HG02678 (cell line): ENCODE data around the gene EFNA5.
A peak's percentile ranks its signal among the peaks of the same experiment; 100 is the strongest.

ENCODE experiments used
- ATAC-seq: cut with Tn5 transposase; IDR thresholded peaks from one replicate; pipeline ENCODE4 v1.9.1; 2021; ENCODE audit warnings: mild to moderate bottlenecking, moderate library complexity; ENCODE audit not compliant: unreplicated experiment

EFNA5 gene

DNA sequence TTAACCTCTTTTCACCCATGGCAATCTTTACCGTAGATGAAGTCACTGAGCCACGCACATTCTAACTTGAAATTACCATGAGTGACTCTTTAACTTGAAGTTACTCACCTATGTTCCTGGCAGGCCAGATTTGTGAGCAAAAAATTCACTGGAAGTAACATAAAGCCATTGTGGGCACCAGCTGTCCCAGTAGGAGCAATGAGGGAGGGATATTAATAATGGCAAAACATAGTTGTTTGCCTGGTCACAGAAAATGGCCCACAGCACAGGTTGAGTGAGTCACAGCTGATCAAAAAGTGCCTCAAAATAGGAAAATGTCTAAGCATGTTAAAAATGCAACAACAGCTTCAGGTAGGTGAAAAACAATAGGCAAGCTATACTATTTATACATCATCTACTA, 146.6 kb downstream of the EFNA5 start:
- no peak for ATAC-seq

DNA sequence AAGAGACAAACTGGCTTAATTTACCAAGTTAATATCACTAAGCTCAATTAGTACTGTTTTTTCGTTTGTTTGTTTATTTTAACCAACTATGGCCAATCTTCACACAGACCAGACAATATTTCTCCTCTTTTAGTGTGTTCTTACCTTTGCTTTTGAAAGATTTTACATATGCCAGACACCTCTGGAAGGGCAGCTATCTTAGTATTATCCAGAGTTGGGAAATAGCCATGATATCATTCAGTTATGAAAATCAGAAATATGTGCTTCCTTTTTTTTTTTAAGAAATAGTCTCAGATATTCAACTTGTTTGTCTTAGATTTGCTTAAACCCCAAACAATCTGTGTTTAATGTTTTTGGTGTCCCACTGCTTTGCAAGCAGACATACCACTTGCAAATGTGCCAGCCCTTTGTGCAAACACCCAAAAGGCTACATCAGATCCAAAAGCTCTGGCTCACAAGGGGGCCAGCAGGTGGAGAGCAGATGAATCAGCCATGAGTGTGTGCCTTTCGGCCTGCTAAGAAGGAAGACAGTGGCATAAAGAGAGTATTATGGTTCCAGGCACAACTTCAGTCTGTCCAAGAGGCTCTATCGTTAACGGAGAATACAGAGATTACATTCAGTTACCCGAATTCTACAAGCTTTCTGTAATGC, 147.6 kb downstream of the EFNA5 start:
- no peak for ATAC-seq

DNA sequence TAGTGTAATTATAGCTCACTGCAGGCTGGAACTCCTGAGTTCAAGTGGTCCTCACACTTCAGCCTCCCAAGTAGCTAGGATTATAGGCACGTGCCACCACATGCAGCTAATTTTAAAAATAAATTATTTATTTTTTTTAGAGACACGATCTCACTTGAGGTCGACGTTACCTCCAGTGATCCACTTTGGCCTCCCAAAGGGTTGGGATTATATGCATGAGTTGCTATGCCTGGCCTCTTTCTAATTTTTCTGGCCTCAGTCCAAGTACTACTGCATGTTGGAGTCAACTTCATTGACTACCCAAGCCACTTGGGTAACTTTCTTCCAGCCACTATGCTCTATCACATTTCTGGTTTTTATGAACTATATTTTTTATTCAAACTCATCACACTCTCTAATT, 148.3 kb downstream of the EFNA5 start:
- no peak for ATAC-seq

GRCh38 chr5:107519900-107520354, 150.8 kb downstream of the EFNA5 start:
- ATAC-seq, result peak; percentile 41

DNA sequence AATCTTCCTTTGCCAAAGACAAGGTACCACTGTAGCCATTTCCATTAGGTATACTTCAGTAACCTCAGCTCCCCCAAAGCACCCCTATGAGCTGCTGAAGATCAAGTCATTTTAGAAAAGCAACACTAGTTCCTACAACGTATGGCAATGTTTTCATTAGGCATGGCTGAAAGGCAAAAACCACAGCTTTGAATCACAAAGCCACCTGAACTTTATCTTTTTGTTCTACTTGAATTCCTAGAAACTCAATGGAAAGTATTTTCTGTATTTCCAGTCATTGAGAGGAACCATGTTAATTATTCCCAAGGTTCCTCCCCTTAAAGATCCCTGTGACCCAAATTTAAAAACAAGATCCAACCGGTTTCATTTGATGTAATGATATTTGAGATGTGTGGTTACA, 152.1 kb downstream of the EFNA5 start:
- ATAC-seq, result no peak

GRCh38 chr5:107518190-107518589, 152.5 kb downstream of the EFNA5 start:
- ATAC-seq, result no peak

- no peak for ATAC-seq
Measured at GRCh38 chr5:107517185-107518033, 153.3 kb downstream of the EFNA5 start.

GRCh38 chr5:107516452-107517184, 154.1 kb downstream of the EFNA5 start:
- no peak for ATAC-seq

DNA sequence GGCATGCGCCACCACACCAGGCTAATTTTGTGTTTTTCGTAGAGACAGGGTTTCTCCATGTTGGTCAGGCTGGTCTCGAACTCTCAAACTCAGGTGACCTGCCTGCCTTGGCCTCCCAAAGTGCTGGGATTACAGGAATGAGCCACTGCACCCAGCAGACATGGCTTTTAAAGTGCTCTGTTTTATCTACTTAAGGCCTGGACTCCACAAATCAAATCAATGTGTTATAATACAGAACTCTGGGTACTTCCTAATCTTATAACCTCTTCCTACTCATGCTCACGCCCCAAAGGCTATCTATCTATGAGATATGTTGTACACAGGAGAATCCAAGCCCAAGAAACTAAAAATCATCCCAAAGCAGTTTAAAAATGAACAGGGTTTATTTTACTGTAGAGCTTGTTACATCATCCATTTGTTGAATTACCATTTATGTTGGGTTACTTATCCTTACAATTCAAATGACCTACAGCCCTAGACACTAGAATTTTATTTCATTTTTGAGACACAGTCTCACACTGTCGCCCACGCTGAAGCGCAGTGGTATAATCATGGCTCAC, 155.1 kb downstream of the EFNA5 start:
- ATAC-seq, result no peak

- no peak for ATAC-seq
Measured at GRCh38 chr5:107514305-107514704, 156.4 kb downstream of the EFNA5 start.

GRCh38 chr5:107513337-107514085, 157.2 kb downstream of the EFNA5 start:
- ATAC-seq, result no peak

DNA sequence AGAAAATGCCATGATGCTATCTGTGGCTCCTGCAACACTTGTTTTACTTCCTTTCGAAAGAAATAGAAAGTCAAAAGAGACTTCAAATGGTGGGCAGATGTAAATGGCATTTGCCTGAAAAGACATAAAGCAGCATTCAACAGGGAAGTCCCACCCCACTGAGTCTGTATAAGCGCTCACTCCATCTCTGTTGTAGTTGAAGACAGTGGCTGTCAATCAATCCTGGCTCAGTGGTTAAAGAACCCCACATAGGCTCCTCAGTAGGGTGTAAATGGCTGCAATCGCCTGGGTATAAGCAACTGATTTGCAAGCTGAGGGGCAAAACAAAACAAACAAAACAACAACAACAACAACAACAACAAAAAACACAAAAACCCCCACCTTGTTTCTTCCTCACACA, 158.7 kb downstream of the EFNA5 start:
- no peak for ATAC-seq

- ATAC-seq, result no peak
Measured at GRCh38 chr5:107510125-107510524, 160.6 kb downstream of the EFNA5 start.

DNA sequence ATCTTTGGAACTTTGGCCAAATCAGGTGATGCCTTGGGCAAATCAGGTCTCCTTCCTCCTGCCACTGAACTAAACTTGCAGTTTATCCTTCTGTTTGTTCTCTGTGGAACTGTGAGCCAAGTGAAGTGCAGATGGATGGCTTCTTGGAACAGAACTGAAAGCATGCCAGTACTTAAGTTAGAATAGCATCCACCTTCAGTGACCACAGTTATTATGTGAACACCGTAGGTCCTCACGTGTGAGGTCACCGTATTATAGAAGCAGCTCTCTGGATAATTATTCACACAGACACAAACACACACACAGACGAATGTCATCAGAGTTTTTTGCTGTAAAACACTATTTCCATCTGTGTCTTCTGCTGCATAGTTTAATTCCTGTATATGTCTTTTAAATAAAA, 162.6 kb downstream of the EFNA5 start:
- ATAC-seq, result no peak

DNA sequence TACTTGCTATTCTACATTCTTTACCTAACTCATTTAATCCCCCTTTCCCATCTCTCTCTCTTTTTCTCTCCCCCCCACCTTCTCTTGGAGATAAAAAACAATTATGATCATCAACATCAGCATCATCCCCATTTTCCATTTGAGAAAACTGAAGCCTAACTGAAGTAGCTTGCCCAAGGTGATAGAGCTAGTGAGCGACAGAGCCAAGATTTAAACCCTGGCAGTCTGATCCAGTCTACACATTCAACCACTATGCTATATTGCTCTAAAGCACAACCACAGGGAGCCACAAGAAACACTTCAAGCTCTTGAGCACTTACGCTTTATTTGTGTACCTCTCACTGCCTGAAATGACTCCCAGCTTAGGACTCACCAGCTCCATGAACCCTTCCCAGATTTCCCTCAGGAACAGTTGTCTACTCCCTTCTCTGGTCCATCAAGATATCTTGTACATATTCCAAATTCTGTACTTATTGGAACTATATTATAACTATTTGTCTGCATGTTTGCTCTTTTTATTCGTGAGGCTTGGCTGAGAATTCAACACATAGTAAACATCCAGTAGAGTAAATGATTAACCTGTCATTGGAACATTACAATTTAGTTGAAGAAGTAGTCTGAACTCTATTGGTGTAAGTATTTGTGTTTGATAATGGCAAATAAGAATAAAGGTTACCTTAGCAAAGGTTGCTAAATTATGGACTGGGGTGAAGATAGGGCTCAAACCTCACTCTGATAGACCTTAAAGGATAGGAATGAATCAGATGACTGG, 164.8 kb downstream of the EFNA5 start:
- ATAC-seq, result no peak

DNA sequence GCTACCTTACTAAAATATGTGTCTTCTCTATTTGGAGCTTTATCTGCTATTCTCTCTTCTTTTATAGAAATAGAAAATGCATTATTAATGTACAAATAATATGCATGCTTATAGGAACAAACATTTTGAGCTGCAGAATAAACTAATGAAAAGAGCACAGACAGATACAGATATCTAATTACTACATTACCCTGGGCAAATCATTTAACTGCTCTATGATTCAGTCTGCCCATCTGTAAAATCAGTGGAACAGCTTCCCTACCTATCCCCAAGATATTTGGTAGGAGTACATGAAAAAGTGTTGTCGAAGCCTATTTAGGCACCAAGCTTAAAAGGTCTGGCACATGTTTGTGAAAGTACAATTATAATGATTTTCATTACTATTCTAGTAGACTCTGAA, 166.3 kb downstream of the EFNA5 start:
- ATAC-seq, result no peak

DNA sequence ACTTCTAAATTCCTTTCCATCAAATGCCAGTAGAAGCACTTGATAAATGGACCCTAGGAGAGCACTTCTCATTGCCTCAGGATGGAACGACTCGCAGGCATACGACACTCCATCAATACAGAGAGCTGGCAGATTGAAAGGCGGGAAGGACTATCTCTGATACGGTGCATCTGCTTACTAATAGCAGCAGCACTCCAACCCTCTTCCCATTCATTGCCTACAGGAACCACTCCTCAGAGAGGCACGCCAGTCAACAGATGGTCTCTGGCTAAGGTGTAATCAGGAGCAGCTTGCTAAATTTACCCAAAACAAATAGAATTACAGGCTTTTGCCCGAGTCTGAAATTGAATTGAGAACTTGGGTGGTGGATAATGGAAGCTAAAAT, 168.1 kb downstream of the EFNA5 start:
- no peak for ATAC-seq

GRCh38 chr5:107501965-107502675, 168.6 kb downstream of the EFNA5 start:
- no peak for ATAC-seq

DNA sequence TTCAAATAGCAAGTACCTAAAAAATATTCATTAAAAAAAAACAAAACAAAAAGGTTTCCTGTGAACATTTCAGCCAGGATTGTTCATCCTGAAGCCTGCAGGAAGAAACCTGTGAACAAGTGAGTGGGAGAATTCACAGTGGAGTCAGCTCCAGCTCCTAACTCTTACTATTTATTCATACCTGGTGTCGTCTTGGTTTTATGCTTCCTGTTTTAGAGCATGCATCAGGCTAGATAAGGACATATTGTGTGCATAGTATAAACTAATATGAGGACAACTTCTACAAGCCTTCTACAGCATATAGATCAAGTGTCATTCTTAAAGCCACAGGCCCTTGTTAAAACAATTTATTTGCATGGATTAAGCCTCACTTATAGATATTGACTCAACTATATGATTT, 169.9 kb downstream of the EFNA5 start:
- ATAC-seq, result no peak
